OCI-LY3 (cell line): ENCODE results near the gene MYCN.
"Not testable (repeated sequence)": the region's sequence is repeated elsewhere in the genome, so short reads cannot be mapped to it uniquely, and the experiment has no call there.

Experiments used
- CTCF ChIP-seq: fragments of 200-600, 300-600 bp; sonication (generic); IDR thresholded peaks from 2 replicates; pipeline ENCODE4 v1.5.1; 2014; ENCODE audit warnings: antibody characterized with exemption, low read length, low read depth
- EZH2phosphoT487 ChIP-seq: fragments of 200-600 bp; shearing (Covaris generic); IDR thresholded peaks from 2 replicates; pipeline ENCODE4 v1.6.1; 2018; ENCODE audit warnings: antibody characterized with exemption, mixed run types, low read depth

DNA sequence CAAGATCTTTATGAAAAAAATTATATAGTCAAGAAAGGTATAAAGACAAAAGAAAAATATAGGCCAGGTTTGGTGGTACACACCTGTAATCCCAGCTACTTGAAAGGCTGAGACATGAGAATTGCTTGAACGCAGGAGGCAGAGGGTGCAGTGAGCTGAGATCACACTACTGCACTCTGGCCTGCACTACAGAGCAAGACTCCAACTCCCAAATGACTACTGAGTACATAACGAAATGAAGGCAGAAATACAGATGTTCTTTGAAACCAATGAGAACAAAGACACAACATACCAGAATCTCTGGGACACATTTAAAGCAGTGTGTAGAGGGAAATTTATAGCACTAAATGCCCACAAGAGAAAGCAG lies 19.8 kb downstream of the MYCN start:
- not testable (repeated sequence) for TF ChIP-seq CTCF, EZH2phosphoT487
